CD4-positive, alpha-beta T cell (primary cell): ENCODE data around the gene ATXN1. TPM values are rescaled to one million over a fixed set of nuclear protein-coding genes. Genes with fewer than 3 reads are reported as not detected.

Experiments
- ATAC-seq: fragments of 200-7000 bp; cut with Tn5 transposase; one replicate; pipeline ENCODE4 v1.10.0; 2022; ENCODE audit warnings: mild to moderate bottlenecking; ENCODE audit not compliant: poor library complexity
- CTCF ChIA-PET: fragments of 350-600 bp; sonication (Branson Sonifier 250); formaldehyde crosslinking; loops from one replicate; lab custom pipeline; 2021; ENCODE audit warnings: antibody characterized with exemption, inconsistent platforms; lab: Charles Lee
- POLR2A ChIA-PET: fragments of 350-600 bp; sonication (Branson Sonifier 250); formaldehyde crosslinking; loops from one replicate; lab custom pipeline; 2021; ENCODE audit warnings: antibody characterized with exemption, inconsistent platforms; lab: Charles Lee
- DNase-seq, 14 experiments: peaks; one replicate each; pipeline ENCODE4 v3.0.0-alpha.2; 2013 to 2020; ENCODE audit warnings: mixed read lengths in 2 of 14
- H3K27ac ChIP-seq, 2 donors: one replicate each; pipeline versions ENCODE4 v1.5.1 to v1.7.0; 2013; ENCODE audit warnings: low read length in 2 of 2, low read depth in 1 of 2, mild to moderate bottlenecking in 1 of 2
- H3K27me3 ChIP-seq, 2 experiments: 1 replicate in 1 of 2; 2 replicates in 1 of 2; pipeline versions ENCODE4 v1.6.1 to v1.7.0; 2013; ENCODE audit warnings: low read length in 2 of 2, control low read depth in 1 of 2, mild to moderate bottlenecking in 1 of 2, moderate library complexity in 1 of 2; ENCODE audit not compliant: insufficient read depth in 2 of 2, control insufficient read depth in 1 of 2
- H3K36me3 ChIP-seq: one replicate; pipeline ENCODE4 v1.6.1; 2013; ENCODE audit warnings: low read length, control low read depth; ENCODE audit not compliant: insufficient read depth
- H3K4me1 ChIP-seq: one replicate; pipeline ENCODE4 v1.6.1; 2013; ENCODE audit warnings: low read length, control low read depth; ENCODE audit not compliant: insufficient read depth
- H3K4me3 ChIP-seq: one replicate; pipeline ENCODE4 v1.5.1; 2013; ENCODE audit warnings: mild to moderate bottlenecking, low read length, moderate library complexity
- H3K9me3 ChIP-seq, 2 experiments: 1 replicate in 1 of 2; 2 replicates in 1 of 2; pipeline versions ENCODE4 v1.6.1 to v1.7.0; 2013; ENCODE audit warnings: low read length in 2 of 2, mild to moderate bottlenecking in 2 of 2, control low read depth in 1 of 2, moderate library complexity in 1 of 2; ENCODE audit not compliant: control insufficient read depth in 1 of 2, insufficient read depth in 1 of 2
- H3K27ac Mint-ChIP-seq: one replicate; pipeline ENCODE4 v1.8.0; 2020; ENCODE audit warnings: mixed read lengths
- H3K27me3 Mint-ChIP-seq: one replicate; pipeline ENCODE4 v1.8.0; 2021; ENCODE audit warnings: mixed read lengths
- H3K36me3 Mint-ChIP-seq: one replicate; pipeline ENCODE4 v1.8.0; 2021; ENCODE audit warnings: low read depth, mixed read lengths
- H3K4me1 Mint-ChIP-seq: one replicate; pipeline ENCODE4 v1.8.0; 2021; ENCODE audit warnings: low read depth, mixed read lengths
- H3K4me3 Mint-ChIP-seq: one replicate; pipeline ENCODE4 v1.8.0; 2020; ENCODE audit warnings: mild to moderate bottlenecking, mixed read lengths
- H3K9me3 Mint-ChIP-seq: one replicate; pipeline ENCODE4 v1.8.0; 2020; ENCODE audit warnings: mixed read lengths
- CTCF ChIP-seq: fragments of 200-600 bp; IDR thresholded peaks from one replicate; pipeline ENCODE4 v1.8.0; 2022; ENCODE audit warnings: antibody characterized with exemption, mild to moderate bottlenecking
- intact Hi-C, 2 experiments: fragments of 100-400 bp; cut with DNase I in 1 of 2; cut with micrococcal nuclease in 1 of 2; formaldehyde crosslinking; loops; one replicate each; pipeline versions ENCODE4 v1.15.1 to v1.9.0; 2023 to 2025; cut with DNase I, micrococcal nuclease
- total RNA-seq, 174 experiments: library from RNA in 2 of 174; stranded (reverse) in 2 of 174; gene quantifications; one replicate each; pipeline ENCODE4 v1.2.3 and lab custom pipeline; 2021 to 2026

ATXN1 gene
- total RNA-seq, 2 experiments from 2014 or later: 74.2 to 76.7 TPM

GRCh38 chr6:16399158-16399557 lies 362.1 kb downstream of the ATXN1 start:
- no peak overlapping the region for H3K27ac ChIP-seq
- no peaks in the 10 kb centered on the region for H3K4me1 ChIP-seq
- H3K9me3 Mint-ChIP-seq: no peaks in the 10 kb centered on the region
- no peaks in the 10 kb centered on the region for H3K4me1 Mint-ChIP-seq
- ATAC-seq: no peak
- no peak overlapping the region for H3K4me3 Mint-ChIP-seq
- no peaks in the 10 kb centered on the region for H3K27me3 ChIP-seq
- no peak overlapping the region for H3K27ac Mint-ChIP-seq
- no peaks in the 10 kb centered on the region for H3K27me3 Mint-ChIP-seq
- H3K36me3 ChIP-seq: peaks cover 3% of the 10 kb centered on the region
- POLR2A ChIA-PET: no interaction called here
- H3K36me3 Mint-ChIP-seq: peaks cover 9% of the 10 kb centered on the region
- no peaks in the 10 kb centered on the region for H3K9me3 ChIP-seq
- TF ChIP-seq CTCF: no peak
- DNase-seq: no peak
- H3K4me3 ChIP-seq: no peak overlapping the region
- intact Hi-C loops: no loop called here
- CTCF ChIA-PET: no interaction called here

GRCh38 chr6:16398587-16398986 lies 362.7 kb downstream of the ATXN1 start:
- intact Hi-C loops: no loop called here
- H3K4me3 Mint-ChIP-seq: no peak overlapping the region
- CTCF ChIA-PET: no interaction called here

DNA sequence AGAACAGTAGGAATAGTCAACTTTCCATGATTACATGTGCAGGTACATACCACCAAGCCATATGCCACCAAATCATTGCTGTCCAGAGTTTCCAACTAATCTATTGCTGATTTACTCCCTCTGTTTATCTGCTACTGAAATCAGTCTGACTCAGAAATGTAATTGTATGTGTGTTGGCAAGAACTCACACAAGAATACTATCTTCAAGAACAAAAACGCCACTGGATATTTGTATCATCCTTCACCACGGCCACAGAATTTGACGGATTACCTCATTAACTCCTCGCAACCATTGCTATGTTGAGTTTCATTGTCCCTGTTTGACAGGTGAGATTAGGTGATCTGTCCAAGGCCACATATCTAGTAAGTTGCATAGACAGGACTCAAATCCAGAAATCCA lies 363.6 kb downstream of the ATXN1 start:
- CTCF ChIA-PET: no interaction called here
- no peak for ATAC-seq
- no peak overlapping the region for H3K27ac Mint-ChIP-seq

More at GRCh38 chr6:16398587-16398986, 362.7 kb downstream of the ATXN1 start:
- ATAC-seq (no peak), DNase-seq (no peak)
- peaks cover 3% of the 10 kb centered on the region for H3K36me3 ChIP-seq
- POLR2A ChIA-PET: no interaction called here
- no peak overlapping the region for H3K27ac ChIP-seq
- TF ChIP-seq CTCF: no peak
- Mint-ChIP-seq H3K4me1 (no peaks in the 10 kb centered on the region), H3K9me3 (no peaks in the 10 kb centered on the region), H3K27me3 (no peaks in the 10 kb centered on the region), H3K27ac (no peak overlapping the region), H3K36me3 (peaks cover 6% of the 10 kb centered on the region)
- H3K9me3 ChIP-seq: no peaks in the 10 kb centered on the region
- H3K4me1 ChIP-seq: no peaks in the 10 kb centered on the region
- H3K27me3 ChIP-seq: no peaks in the 10 kb centered on the region
- no peak overlapping the region for H3K4me3 ChIP-seq

More for the DNA sequence above, 363.6 kb downstream of the ATXN1 start:
- no peak for TF ChIP-seq CTCF
- Histone ChIP-seq H3K27me3 (no peaks in the 10 kb centered on the region), H3K27ac (no peak overlapping the region), H3K4me3 (no peak overlapping the region), H3K4me1 (no peaks in the 10 kb centered on the region), H3K36me3 (peaks cover 3% of the 10 kb centered on the region), H3K9me3 (no peaks in the 10 kb centered on the region)
- no peaks in the 10 kb centered on the region for H3K4me1 Mint-ChIP-seq
- intact Hi-C loops: no loop called here
- POLR2A ChIA-PET: no interaction called here
- H3K9me3 Mint-ChIP-seq: no peaks in the 10 kb centered on the region
- H3K36me3 Mint-ChIP-seq: peaks cover 4% of the 10 kb centered on the region
- no peaks in the 10 kb centered on the region for H3K27me3 Mint-ChIP-seq
- no peak overlapping the region for H3K4me3 Mint-ChIP-seq
- DNase-seq: no peak
